K562 (cell line): ENCODE results near the gene HAUS1. TPM values are rescaled to one million over a fixed set of nuclear protein-coding genes. Genes with fewer than 3 reads are reported as not detected.

ENCODE experiments used
- BRD4 ChIP-seq: fragments of 200-600 bp; sonication (generic); IDR thresholded peaks from 2 replicates; pipeline ENCODE4 v1.6.1; 2017; ENCODE audit warnings: inconsistent platforms
- CBFB ChIP-seq: sonication (generic); formaldehyde crosslinking; IDR thresholded peaks from 2 replicates; pipeline ENCODE4 v1.4.0; 2020; ENCODE audit warnings: mild to moderate bottlenecking, missing genetic modification reagents
- DIDO1 ChIP-seq: fragments of 450-650 bp; IDR thresholded peaks from 2 replicates; pipeline ENCODE4 v1.6.1; 2016; ENCODE audit warnings: low read depth, missing biosample characterization, missing genetic modification characterization
- FOXJ3 ChIP-seq: sonication (generic); formaldehyde crosslinking; IDR thresholded peaks from 2 replicates; pipeline ENCODE4 v1.4.0; 2020; ENCODE audit warnings: mild to moderate bottlenecking, missing genetic modification reagents
- GABPB2 ChIP-seq: fragments of 250-450 bp; sonication (Bioruptor Pico); conservative IDR thresholded peaks from 2 replicates; pipeline ENCODE4 v1.5.1; 2021; ENCODE audit warnings: mild to moderate bottlenecking
- NFIC ChIP-seq: fragments of 450-650 bp; IDR thresholded peaks from 2 replicates; pipeline ENCODE4 v1.6.1; 2017; ENCODE audit warnings: mild to moderate bottlenecking, inconsistent platforms
- NFYB ChIP-seq: IDR thresholded peaks from 2 replicates; pipeline ENCODE4 v1.6.1; 2011; ENCODE audit warnings: mild to moderate bottlenecking, moderate library complexity; ENCODE audit not compliant: insufficient read length; ENCODE audit errors: extremely low read depth
- NUFIP1 ChIP-seq: fragments of 450-650 bp; IDR thresholded peaks from 2 replicates; pipeline ENCODE4 v1.6.1; 2018; ENCODE audit not compliant: partially characterized antibody
- SMARCA4 ChIP-seq: fragments of 450-650 bp; IDR thresholded peaks from 2 replicates; pipeline ENCODE4 v1.6.1; 2016
- STAT5B ChIP-seq: fragments of 250-450 bp; sonication (Bioruptor Pico); IDR thresholded peaks from 2 replicates; pipeline ENCODE4 v1.8.0; 2021; ENCODE audit warnings: mild to moderate bottlenecking, inconsistent platforms
- TAF7 ChIP-seq: fragments of 450-650 bp; IDR thresholded peaks from 2 replicates; pipeline ENCODE4 v1.6.1; 2016; ENCODE audit warnings: missing genetic modification characterization, missing compliant biosample characterization
- TRIM28 ChIP-seq: fragments of 450-650 bp; IDR thresholded peaks from 2 replicates; pipeline ENCODE4 v1.6.1; 2017
- ZNF3 ChIP-seq: fragments of 250-450 bp; sonication (Bioruptor Pico); IDR thresholded peaks from 2 replicates; pipeline ENCODE4 v1.5.0; 2021; ENCODE audit warnings: mild to moderate bottlenecking, moderate library complexity
- ZNF347 ChIP-seq: fragments of 450-650 bp; formaldehyde crosslinking; IDR thresholded peaks from 2 replicates; pipeline ENCODE4 v1.4.0; 2020; ENCODE audit warnings: low read depth, mild to moderate bottlenecking, moderate library complexity
- polyA plus RNA-seq, 8 experiments: library from polyadenylated mRNA; depleted of rRNA in 4 of 8; stranded (reverse) in 5 of 8; unstranded in 3 of 8; fragments of >200 nt; fragmentation: Nextera tagmentation in 2 of 8; fragmentation: Illumina TruSeq in 1 of 8; extraction: Ambion mirVana in 2 of 8; extraction: Trizol in 1 of 8; gene quantifications; 2 replicates each; pipeline versions ENCODE4 v1.2.1 to v1.2.3, GENCODE V29; 2011 to 2014; ENCODE audit warnings: inconsistent platforms in 1 of 8, missing spikeins in 1 of 8
- total RNA-seq, 7 experiments: library from RNA; depleted of rRNA in 6 of 7; stranded (reverse); fragments of >200 nt in 6 of 7; fragmentation: Illumina TruSeq in 2 of 7; extraction: Trizol in 2 of 7; gene quantifications; 2 replicates each; pipeline versions ENCODE4 v1.2.1 to v1.2.3, GENCODE V29; 2011 to 2021; ENCODE audit warnings: low replicate concordance in 1 of 7
- TF ChIP-seq, protein P1 (sequence below): fragments of 200-800 bp; sonication (Bioruptor generic); IDR thresholded peaks from 2 replicates; pipeline ENCODE4 v1.6.1; 2016; ENCODE audit warnings: missing genetic modification characterization, missing compliant biosample characterization
- TF ChIP-seq, protein P2 (sequence below): fragments of 250-450 bp; sonication (Bioruptor Pico); IDR thresholded peaks from 2 replicates; pipeline ENCODE4 v1.4.0; 2020
- TF ChIP-seq, protein P3 (sequence below): fragments of 250-450 bp; sonication (Bioruptor Pico); IDR thresholded peaks from 2 replicates; pipeline ENCODE4 v1.8.0; 2021; ENCODE audit warnings: moderate library complexity, mild to moderate bottlenecking, inconsistent platforms

The HAUS1 gene
- total and polyA plus RNA-seq, 9 of the 15 experiments (the other 6 are each of a cell fraction or from before 2014, with no cell fraction given): 45.6 to 135 (median 76.3) TPM

DNA sequence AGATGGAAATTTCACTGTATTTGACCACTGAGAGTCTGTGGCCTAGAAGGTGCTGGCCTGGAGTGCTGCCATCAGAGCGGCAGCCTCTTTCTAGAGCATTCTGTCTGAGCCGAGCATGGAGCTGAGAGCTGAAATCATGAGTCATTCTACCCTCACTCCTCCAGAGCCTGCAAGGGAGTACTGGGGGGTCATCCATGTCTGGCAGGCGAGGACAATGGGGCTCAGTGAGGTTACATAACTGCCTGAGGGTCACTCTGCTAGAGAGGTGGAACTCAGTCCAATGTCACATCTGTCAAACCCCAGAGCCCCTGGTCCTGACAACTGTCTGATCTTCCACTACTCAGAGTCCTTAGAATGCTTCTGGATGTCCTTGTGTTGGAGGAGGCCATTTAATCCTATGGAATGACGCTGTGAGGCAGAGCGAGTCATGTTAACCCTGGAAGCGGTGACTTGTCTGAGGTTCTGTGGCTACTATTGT is 65.3 kb downstream of the HAUS1 start (continued):
- TF ChIP-seq, protein P1, sequence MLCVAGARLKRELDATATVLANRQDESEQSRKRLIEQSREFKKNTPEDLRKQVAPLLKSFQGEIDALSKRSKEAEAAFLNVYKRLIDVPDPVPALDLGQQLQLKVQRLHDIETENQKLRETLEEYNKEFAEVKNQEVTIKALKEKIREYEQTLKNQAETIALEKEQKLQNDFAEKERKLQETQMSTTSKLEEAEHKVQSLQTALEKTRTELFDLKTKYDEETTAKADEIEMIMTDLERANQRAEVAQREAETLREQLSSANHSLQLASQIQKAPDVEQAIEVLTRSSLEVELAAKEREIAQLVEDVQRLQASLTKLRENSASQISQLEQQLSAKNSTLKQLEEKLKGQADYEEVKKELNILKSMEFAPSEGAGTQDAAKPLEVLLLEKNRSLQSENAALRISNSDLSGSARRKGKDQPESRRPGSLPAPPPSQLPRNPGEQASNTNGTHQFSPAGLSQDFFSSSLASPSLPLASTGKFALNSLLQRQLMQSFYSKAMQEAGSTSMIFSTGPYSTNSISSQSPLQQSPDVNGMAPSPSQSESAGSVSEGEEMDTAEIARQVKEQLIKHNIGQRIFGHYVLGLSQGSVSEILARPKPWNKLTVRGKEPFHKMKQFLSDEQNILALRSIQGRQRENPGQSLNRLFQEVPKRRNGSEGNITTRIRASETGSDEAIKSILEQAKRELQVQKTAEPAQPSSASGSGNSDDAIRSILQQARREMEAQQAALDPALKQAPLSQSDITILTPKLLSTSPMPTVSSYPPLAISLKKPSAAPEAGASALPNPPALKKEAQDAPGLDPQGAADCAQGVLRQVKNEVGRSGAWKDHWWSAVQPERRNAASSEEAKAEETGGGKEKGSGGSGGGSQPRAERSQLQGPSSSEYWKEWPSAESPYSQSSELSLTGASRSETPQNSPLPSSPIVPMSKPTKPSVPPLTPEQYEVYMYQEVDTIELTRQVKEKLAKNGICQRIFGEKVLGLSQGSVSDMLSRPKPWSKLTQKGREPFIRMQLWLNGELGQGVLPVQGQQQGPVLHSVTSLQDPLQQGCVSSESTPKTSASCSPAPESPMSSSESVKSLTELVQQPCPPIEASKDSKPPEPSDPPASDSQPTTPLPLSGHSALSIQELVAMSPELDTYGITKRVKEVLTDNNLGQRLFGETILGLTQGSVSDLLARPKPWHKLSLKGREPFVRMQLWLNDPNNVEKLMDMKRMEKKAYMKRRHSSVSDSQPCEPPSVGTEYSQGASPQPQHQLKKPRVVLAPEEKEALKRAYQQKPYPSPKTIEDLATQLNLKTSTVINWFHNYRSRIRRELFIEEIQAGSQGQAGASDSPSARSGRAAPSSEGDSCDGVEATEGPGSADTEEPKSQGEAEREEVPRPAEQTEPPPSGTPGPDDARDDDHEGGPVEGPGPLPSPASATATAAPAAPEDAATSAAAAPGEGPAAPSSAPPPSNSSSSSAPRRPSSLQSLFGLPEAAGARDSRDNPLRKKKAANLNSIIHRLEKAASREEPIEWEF (CRISPR knock-in tag): no peak
- TF ChIP-seq GABPB2 (no peak), ZNF3 (CRISPR knock-in tag) (no peak), TAF7 (tag) (no peak), BRD4 (no peak), NUFIP1 (no peak), ZNF347 (CRISPR knock-in tag) (no peak), DIDO1 (no peak), SMARCA4 (peak; percentile 45; the same call in 1 of the 2 replicates), TRIM28 (no peak), NFYB (no peak), NFIC (peak; percentile 19; the same call in 1 of the 2 replicates), CBFB (no peak), FOXJ3 (CRISPR knock-in tag) (no peak), STAT5B (CRISPR knock-in tag) (no peak)
- TF ChIP-seq, protein P2, sequence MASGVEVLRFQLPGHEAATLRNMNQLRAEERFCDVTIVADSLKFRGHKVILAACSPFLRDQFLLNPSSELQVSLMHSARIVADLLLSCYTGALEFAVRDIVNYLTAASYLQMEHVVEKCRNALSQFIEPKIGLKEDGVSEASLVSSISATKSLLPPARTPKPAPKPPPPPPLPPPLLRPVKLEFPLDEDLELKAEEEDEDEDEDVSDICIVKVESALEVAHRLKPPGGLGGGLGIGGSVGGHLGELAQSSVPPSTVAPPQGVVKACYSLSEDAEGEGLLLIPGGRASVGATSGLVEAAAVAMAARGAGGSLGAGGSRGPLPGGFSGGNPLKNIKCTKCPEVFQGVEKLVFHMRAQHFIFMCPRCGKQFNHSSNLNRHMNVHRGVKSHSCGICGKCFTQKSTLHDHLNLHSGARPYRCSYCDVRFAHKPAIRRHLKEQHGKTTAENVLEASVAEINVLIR (CRISPR knock-in tag): no peak
- TF ChIP-seq, protein P3, sequence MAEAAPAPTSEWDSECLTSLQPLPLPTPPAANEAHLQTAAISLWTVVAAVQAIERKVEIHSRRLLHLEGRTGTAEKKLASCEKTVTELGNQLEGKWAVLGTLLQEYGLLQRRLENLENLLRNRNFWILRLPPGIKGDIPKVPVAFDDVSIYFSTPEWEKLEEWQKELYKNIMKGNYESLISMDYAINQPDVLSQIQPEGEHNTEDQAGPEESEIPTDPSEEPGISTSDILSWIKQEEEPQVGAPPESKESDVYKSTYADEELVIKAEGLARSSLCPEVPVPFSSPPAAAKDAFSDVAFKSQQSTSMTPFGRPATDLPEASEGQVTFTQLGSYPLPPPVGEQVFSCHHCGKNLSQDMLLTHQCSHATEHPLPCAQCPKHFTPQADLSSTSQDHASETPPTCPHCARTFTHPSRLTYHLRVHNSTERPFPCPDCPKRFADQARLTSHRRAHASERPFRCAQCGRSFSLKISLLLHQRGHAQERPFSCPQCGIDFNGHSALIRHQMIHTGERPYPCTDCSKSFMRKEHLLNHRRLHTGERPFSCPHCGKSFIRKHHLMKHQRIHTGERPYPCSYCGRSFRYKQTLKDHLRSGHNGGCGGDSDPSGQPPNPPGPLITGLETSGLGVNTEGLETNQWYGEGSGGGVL (CRISPR knock-in tag): no peak
